ENCODE measurements around the gene SORCS2.
A peak's percentile ranks its signal among the peaks of the same experiment; 100 is the strongest.

The SORCS2 gene

GRCh38 chr4:7307394-7308099 is 115.2 kb downstream of the SORCS2 start:
- no CpG with 5 or more reads among the region's 6 CpGs for WGBS (ENCODE audit: extremely low coverage, insufficient coverage, insufficient read length)

DNA sequence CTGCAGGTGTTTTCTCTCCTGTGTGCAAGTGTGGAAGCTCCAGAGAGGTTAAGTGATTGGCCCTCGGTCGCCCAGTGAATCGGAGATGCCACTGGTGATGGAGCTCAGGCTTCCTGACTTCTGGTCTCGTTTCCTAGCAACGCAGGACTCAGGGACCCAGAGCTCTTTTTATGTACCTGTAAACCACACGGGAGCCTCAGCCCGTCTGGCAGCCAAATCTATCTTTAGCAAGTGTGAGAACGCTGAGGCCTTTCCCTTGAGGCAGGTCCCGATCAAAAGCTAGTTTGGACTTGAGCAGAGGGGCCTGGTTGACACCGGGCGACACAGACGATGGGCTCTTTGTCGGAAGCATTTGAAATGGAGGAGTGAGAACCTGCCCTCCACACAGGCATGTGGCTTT is 116.8 kb downstream of the SORCS2 start:
- Histone ChIP-seq H2AFZ (ENCODE audit: insufficient read depth, low read length, poor library complexity) (no peak overlapping the region), H3K4ac (ENCODE audit: low read depth, low read length) (no peak overlapping the region), H2BK12ac (ENCODE audit: low read length) (no peak overlapping the region), H3K14ac (ENCODE audit: low read length) (no peak overlapping the region), H2BK120ac (ENCODE audit: insufficient read depth, low read length, poor library complexity) (no peak overlapping the region), H4K12ac (ENCODE audit: low read depth, low read length) (no peak overlapping the region), H3K9me3 (ENCODE audit: insufficient read depth, low read depth, low read length) (peaks cover 3% of the 10 kb centered on the region), H3K23ac (ENCODE audit: low read length) (no peak overlapping the region), H3K27me3 (ENCODE audit: insufficient read depth, low read length) (peaks cover 4% of the 10 kb centered on the region), H3K4me2 (ENCODE audit: low read length) (no peak overlapping the region), H3K79me1 (ENCODE audit: low read length) (no peaks in the 10 kb centered on the region), H3K4me3 (ENCODE audit: low read depth, low read length) (no peak overlapping the region), H3K79me2 (ENCODE audit: control insufficient read depth, insufficient read depth, low read length, poor library complexity) (no peaks in the 10 kb centered on the region), H3K18ac (ENCODE audit: low read length) (no peak overlapping the region), H4K91ac (ENCODE audit: low read depth, low read length) (no peak overlapping the region), H4K8ac (ENCODE audit: low read depth, low read length) (no peak overlapping the region), H3K27ac (ENCODE audit: low read depth, low read length) (no peak overlapping the region), H2BK5ac (ENCODE audit: low read depth, low read length, poor library complexity) (no peak overlapping the region), H3K36me3 (ENCODE audit: control insufficient read depth in 1 of 2, insufficient read depth in 2 of 2, low read length in 2 of 2) (no peaks in the 10 kb centered on the region), H3K9ac (ENCODE audit: low read length) (no peak overlapping the region), H2AK5ac (ENCODE audit: low read length) (no peak overlapping the region), H3K4me1 (ENCODE audit: control insufficient read depth in 1 of 2, insufficient read depth in 2 of 2, low read length in 2 of 2) (peaks cover 8 to 9% of the 10 kb centered on the region in 2 experiments)
- WGBS (ENCODE audit: extremely low coverage, insufficient coverage, insufficient read length): no CpG with 5 or more reads among the region's 13 CpGs
- DNase-seq: no peak

More at GRCh38 chr4:7307394-7308099, 115.2 kb downstream of the SORCS2 start:
- no peaks in the 10 kb centered on the region for H3K36me3 ChIP-seq (ENCODE audit: control insufficient read depth in 1 of 2, insufficient read depth in 2 of 2, low read length in 2 of 2)
- H3K9me3 ChIP-seq (ENCODE audit: insufficient read depth, low read depth, low read length): peaks cover 3% of the 10 kb centered on the region
- no peak overlapping the region for H3K4me3 ChIP-seq (ENCODE audit: low read depth, low read length)
- H2AFZ ChIP-seq (ENCODE audit: insufficient read depth, low read length, poor library complexity): no peak overlapping the region
- no peak overlapping the region for H3K4me2 ChIP-seq (ENCODE audit: low read length)
- H4K91ac ChIP-seq (ENCODE audit: low read depth, low read length): no peak overlapping the region
- no peak overlapping the region for H3K14ac ChIP-seq (ENCODE audit: low read length)
- H2BK12ac ChIP-seq (ENCODE audit: low read length): no peak overlapping the region
- H3K27me3 ChIP-seq (ENCODE audit: insufficient read depth, low read length): peaks cover 4% of the 10 kb centered on the region
- H2BK5ac ChIP-seq (ENCODE audit: low read depth, low read length, poor library complexity): no peak overlapping the region
- H3K4me1 ChIP-seq (ENCODE audit: control insufficient read depth in 1 of 2, insufficient read depth in 2 of 2, low read length in 2 of 2): no peaks in the 10 kb centered on the region
- DNase-seq: no peak
- H3K4ac ChIP-seq (ENCODE audit: low read depth, low read length): no peak overlapping the region
- H2AK5ac ChIP-seq (ENCODE audit: low read length): no peak overlapping the region
- no peak overlapping the region for H4K8ac ChIP-seq (ENCODE audit: low read depth, low read length)
- no peak overlapping the region for H2BK120ac ChIP-seq (ENCODE audit: insufficient read depth, low read length, poor library complexity)
- H3K23ac ChIP-seq (ENCODE audit: low read length): peak overlapping the region; percentile 87
- no peak overlapping the region for H4K12ac ChIP-seq (ENCODE audit: low read depth, low read length)
- no peak overlapping the region for H3K9ac ChIP-seq (ENCODE audit: low read length)
- H3K79me2 ChIP-seq (ENCODE audit: control insufficient read depth, insufficient read depth, low read length, poor library complexity): no peaks in the 10 kb centered on the region
- H3K79me1 ChIP-seq (ENCODE audit: low read length): no peaks in the 10 kb centered on the region
- no peak overlapping the region for H3K18ac ChIP-seq (ENCODE audit: low read length)
- no peak overlapping the region for H3K27ac ChIP-seq (ENCODE audit: low read depth, low read length)

DNA sequence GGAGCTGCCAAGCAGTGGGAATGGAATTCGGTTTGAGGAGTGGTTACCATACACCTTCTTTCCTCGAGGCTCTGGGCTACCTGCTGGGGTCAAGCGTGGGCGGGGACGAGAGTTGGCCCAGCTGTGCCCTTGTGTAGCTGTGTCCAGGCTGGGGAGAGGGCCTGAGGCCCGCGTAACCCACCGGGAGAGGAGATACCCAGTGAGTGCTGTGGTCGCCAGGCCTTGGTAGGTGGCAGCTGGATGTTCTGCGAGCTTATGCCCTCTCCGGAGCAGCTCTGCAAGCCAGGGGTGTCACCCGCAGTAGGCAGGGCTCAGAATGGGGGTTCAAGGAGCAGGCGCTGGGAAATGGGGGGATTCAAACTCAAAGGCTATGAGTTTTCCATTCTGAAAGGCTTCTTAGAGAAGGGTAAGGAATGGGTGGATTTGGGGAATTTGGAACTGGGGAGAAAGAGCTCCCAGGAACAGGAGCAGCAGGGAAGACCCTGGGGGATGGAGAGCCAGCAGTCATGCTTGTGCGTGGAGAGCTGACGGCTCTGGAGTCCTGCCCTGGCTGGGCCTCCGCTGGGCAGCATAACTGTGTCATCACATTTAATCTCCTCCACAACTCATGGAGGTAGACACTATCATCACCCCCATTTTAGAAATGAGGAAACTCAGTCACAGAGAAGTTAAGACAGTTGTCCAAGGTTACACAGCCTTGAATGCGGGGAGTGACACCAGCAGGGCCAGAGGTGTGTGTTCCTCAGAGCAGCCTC is 117.5 kb downstream of the SORCS2 start:
- Histone ChIP-seq H3K18ac (ENCODE audit: low read length) (no peak overlapping the region), H4K8ac (ENCODE audit: low read depth, low read length) (no peak overlapping the region), H2AFZ (ENCODE audit: insufficient read depth, low read length, poor library complexity) (no peak overlapping the region), H3K9me3 (ENCODE audit: insufficient read depth, low read depth, low read length) (peaks cover 3% of the 10 kb centered on the region), H3K36me3 (ENCODE audit: control insufficient read depth in 1 of 2, insufficient read depth in 2 of 2, low read length in 2 of 2) (no peaks in the 10 kb centered on the region), H3K79me2 (ENCODE audit: control insufficient read depth, insufficient read depth, low read length, poor library complexity) (no peaks in the 10 kb centered on the region), H3K9ac (ENCODE audit: low read length) (no peak overlapping the region), H2BK12ac (ENCODE audit: low read length) (no peak overlapping the region), H3K4me3 (ENCODE audit: low read depth, low read length) (no peak overlapping the region), H3K23ac (ENCODE audit: low read length) (no peak overlapping the region), H3K14ac (ENCODE audit: low read length) (no peak overlapping the region), H4K12ac (ENCODE audit: low read depth, low read length) (no peak overlapping the region), H3K27me3 (ENCODE audit: insufficient read depth, low read length) (peaks cover 4% of the 10 kb centered on the region), H3K79me1 (ENCODE audit: low read length) (no peaks in the 10 kb centered on the region), H3K27ac (ENCODE audit: low read depth, low read length) (no peak overlapping the region), H3K4me2 (ENCODE audit: low read length) (no peak overlapping the region), H2AK5ac (ENCODE audit: low read length) (no peak overlapping the region), H2BK120ac (ENCODE audit: insufficient read depth, low read length, poor library complexity) (no peak overlapping the region), H3K4ac (ENCODE audit: low read depth, low read length) (no peak overlapping the region), H4K91ac (ENCODE audit: low read depth, low read length) (no peak overlapping the region), H3K4me1 (ENCODE audit: control insufficient read depth in 1 of 2, insufficient read depth in 2 of 2, low read length in 2 of 2) (peaks cover 8 to 9% of the 10 kb centered on the region in 2 experiments), H2BK5ac (ENCODE audit: low read depth, low read length, poor library complexity) (no peak overlapping the region)
- no CpG with 5 or more reads among the region's 17 CpGs for WGBS (ENCODE audit: extremely low coverage, insufficient coverage, insufficient read length)
- DNase-seq: no peak

DNA sequence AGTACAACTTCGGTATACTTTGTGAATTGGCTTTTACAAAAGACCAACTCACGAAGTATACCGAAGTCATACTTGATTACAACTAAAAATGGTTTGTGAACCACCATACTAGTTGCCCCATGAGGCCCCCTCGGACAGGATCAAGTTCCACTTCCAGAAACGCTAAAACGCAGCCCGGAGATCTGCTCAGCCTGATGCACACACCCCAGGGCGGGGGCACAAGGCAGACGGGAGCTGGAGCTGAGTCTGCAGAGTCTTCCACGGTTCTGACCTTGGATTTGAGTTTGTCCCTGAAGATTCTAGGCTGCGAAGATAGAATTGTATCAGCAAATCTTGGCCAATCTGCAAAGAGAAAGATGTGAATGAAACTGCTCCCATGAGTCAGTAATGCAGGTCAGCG is 118.1 kb downstream of the SORCS2 start:
- Histone ChIP-seq H3K27ac (ENCODE audit: low read depth, low read length) (no peak overlapping the region), H4K8ac (ENCODE audit: low read depth, low read length) (no peak overlapping the region), H3K14ac (ENCODE audit: low read length) (no peak overlapping the region), H3K18ac (ENCODE audit: low read length) (no peak overlapping the region), H3K23ac (ENCODE audit: low read length) (no peak overlapping the region), H3K79me1 (ENCODE audit: low read length) (no peaks in the 10 kb centered on the region), H2BK12ac (ENCODE audit: low read length) (no peak overlapping the region), H3K9ac (ENCODE audit: low read length) (no peak overlapping the region), H3K4me3 (ENCODE audit: low read depth, low read length) (no peak overlapping the region), H2AFZ (ENCODE audit: insufficient read depth, low read length, poor library complexity) (no peak overlapping the region), H3K4ac (ENCODE audit: low read depth, low read length) (no peak overlapping the region), H4K12ac (ENCODE audit: low read depth, low read length) (no peak overlapping the region), H2BK120ac (ENCODE audit: insufficient read depth, low read length, poor library complexity) (no peak overlapping the region), H3K36me3 (ENCODE audit: control insufficient read depth in 1 of 2, insufficient read depth in 2 of 2, low read length in 2 of 2) (no peaks in the 10 kb centered on the region), H2AK5ac (ENCODE audit: low read length) (no peak overlapping the region), H3K79me2 (ENCODE audit: control insufficient read depth, insufficient read depth, low read length, poor library complexity) (no peaks in the 10 kb centered on the region), H4K91ac (ENCODE audit: low read depth, low read length) (no peak overlapping the region), H3K4me2 (ENCODE audit: low read length) (no peak overlapping the region), H3K4me1 (ENCODE audit: control insufficient read depth in 1 of 2, insufficient read depth in 2 of 2, low read length in 2 of 2) (peaks cover 8 to 9% of the 10 kb centered on the region in 2 experiments), H3K27me3 (ENCODE audit: insufficient read depth, low read length) (peaks cover 4% of the 10 kb centered on the region), H2BK5ac (ENCODE audit: low read depth, low read length, poor library complexity) (no peak overlapping the region), H3K9me3 (ENCODE audit: insufficient read depth, low read depth, low read length) (peaks cover 3% of the 10 kb centered on the region)
- WGBS (ENCODE audit: extremely low coverage, insufficient coverage, insufficient read length): no CpG with 5 or more reads among the region's 12 CpGs
- DNase-seq: no peak

All from trophoblast cell (in vitro differentiated cells and primary cell).